ENCODE data around the gene NAGPA.

The NAGPA gene

DNA sequence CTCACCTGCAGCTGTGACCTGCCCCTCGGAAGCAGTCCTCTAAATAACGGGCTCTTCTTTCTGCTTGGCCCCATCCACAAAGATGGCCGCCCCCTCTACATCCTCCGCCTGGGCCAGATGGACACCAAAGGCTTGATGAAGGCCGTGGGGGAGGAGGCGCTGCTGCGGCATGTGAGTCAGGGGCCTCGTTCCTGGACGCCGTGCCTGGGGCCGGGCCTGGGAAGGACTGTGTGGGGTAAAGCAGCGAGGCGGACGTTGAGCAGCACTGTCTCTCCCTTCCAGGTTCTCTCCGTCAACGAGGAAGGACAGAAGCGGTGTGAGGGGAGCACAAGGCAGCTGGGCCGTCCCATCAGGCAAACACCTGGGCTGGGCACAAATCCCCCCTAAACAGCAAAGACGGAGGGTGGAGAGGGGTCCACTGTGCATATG, 33.1 kb downstream of the NAGPA start:
- no peak for DNase-seq

DNA sequence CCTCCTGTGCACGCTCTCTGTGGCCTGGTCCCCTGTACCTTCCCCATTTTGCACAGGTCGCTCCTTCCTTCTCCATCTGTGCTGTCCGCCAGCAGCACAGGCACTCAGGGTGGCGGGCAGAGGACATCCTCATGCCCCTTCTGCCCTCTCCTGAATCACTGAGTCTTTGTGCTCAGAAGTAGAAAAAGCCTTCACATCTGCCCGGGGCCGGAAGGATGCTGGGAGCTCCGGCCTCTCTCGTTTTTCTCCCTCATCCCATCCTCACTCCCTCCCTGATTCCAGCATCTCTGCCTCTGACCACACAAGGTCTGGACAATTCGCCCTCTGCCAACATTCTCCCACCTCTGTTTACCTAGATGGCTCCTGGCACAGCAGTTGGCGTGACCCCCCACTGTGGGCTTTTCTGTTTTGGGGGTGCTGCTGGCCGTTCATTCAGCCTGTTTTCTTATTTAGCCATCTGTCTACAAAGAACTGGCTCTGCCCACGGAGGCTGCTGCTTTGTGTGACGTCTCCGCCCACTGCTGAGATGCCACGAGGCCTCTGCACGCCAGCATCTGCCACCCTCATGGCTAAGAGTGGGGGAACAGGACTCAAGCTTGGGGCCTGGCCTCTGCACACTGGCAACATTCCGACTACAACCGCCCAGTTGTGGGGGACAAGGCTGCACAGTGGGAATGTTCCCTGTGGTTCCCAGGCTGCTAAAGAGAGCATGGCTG, 38.9 kb downstream of the NAGPA start:
- no peak for DNase-seq

DNA sequence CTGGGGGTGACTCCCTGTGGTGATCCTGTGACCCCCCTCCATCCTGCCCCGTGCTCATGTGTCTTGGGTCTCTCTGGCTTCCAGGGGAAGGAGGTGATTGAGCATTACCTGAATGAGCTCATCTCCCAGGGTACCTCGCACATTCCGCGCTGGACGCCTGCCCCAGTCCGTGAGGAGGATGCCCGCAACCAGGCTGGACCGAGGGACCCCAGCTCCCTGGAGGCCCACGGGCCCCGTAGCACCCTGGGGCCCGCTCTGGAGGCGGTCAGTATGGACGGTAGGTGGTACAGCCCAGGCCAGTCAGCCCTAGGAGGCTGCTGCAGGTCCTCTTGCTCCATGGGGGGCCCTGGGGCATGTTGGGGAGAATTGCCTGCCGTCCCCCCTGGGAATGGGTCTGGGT, 42.0 kb downstream of the NAGPA start:
- DNase-seq: no peak

DNA sequence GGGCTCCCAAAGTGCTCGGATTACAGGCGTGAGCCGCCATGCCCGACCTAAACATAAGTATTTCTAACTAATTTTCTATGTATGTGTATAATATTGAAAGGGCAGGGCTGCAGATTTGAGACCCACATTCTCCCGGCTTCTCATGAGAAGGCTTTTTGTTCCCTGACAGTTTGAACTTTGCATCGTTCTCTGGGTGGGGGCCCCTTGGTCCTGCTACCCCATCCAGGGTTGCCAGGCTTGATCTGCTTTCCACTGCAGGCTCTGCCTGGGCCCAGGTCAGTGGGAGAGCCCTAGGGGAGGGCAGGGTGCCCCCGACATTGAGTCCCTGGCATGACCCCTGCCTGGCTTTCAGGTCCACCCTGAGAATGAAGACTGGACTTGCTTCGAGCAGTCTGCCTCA, 43.3 kb downstream of the NAGPA start:
- DNase-seq: no peak

DNA sequence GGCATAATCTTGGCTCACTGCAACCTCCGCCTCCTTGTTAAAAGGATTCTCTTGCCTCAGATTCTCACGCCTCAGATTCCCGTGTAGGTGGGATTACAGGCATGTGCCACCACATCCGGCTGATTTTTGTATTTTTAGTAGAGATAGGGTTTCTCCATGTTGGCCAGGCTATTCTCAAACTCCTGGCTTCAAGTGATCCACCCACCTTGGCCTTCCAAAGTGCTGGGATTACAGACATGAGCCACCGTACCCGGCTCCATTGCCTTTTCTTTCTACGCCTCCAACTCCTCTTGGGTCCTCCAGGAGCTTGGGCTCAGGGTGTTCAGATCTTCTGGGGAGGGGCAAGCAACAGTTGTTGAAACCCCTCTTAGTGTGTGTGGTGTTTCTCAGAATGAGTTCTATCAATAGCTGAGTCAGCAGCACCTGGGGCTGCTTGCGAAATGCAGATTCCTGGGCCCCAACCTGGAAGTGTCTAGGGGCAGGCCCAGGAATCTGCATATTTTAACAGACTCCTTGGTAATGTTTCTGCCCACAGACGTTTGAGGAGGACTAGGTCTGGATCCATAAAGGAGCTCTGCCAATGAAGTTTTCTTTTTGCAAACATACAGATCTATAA, 44.2 kb downstream of the NAGPA start:
- DNase-seq: no peak

DNA sequence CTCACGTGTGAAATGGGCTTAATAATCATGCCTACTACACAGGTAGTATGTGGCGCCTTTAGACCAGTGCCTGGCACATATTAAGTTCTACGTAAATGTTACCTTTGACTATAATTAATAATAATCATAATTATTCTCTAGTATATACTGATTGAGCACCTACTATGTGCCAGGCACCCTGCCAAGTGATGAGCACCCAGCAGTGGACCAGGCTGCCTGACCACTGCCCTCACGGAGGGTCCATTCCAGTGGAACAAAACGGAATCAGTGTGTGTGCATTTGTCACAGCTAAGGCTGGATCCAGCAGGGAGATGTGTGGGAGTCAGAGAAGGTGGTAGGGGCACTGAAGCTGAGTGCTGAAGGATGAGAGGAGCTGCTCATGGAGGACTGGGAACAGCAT, 45.1 kb downstream of the NAGPA start:
- no peak for DNase-seq

DNA sequence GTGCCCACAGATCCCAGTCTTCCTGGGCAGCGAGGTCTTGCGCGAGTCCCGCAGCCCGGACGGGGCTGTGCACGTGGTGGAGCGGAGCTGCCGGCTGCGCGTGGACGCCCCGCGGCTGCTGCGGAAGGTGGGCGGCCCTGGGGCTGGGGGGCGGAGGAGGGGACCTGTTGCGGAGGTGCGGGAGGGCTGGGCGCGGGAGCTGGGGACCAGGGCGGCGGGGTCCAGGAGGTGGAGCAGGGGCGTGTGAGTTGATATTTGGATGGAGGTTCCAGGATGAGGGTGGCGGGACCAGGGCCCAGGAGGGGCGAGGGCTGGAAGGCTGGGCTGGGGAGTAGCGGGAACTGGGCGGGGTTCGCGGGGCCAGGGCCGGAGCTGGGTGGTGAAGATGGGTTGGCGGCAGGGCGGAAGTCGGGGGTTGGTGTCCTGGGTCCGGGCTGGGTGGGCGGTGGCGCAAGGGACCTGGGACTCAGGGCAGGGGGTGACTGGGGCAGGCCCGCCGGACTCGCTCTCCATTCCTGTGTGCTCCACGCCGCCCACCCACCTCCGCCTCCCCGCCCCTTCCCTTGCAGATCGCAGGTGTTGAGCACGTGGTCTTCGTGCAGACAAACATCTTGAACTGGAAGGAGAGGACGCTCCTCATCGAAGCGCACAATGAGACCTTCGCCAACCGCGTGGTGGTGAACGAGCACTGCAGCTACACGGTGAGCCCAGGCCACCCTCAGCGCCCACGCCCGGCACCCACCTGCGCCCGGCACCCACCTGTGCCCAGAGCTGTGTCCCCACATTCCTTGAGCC, 46.0 kb downstream of the NAGPA start:
- DNase-seq: no peak

DNA sequence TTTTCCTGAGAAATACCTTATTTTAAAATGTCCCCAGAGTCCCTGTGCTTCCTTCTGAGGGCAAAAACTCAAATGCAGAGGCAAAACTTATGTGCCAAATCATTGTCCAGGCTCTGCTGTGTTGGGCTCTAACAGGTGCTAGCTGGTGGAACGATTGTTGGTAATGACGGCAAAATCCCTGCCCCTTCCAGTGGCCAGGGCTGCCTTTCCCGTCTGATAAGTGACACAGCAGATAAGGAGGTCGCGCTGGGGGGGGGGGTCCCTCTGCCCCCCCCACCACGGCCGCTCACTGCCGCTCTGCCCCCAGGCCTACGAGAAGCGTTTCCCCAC, 46.5 kb downstream of the NAGPA start:
- DNase-seq: no peak

DNA sequence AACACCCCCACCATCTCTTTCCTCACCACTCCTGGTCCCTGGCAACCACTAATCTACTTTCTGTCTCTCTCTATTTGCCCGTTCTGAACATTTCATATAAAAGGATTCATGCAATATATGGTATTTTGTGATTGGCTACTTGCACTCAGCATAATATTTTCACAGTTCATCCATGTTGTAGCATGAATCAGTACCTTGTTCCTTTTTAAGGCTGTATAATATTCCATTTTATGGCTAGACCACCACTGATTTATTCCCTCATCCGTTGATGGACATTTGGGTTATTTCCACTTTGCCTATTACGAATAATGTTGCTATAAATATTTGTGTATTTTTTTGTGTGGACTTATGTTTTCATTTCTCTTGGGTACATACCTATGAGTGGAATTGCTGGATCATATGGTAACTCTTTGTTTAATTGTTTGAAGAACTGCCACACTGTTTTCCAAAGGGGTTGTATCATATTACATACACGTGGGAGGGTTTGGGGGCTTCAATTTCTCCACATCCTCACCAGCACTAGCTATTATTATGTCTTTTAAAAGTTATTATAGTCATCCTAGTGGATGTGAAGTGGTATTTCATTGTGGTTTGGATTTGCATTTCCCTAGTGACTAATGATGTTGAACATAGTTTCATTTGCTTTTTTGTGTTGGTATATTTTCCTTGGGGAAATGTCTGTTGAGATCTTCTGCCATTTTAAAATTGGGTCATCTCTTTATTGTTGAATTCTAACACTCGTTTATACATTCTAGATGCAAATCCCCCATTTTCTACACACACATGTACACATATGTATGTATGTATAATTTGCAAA, 49.4 kb downstream of the NAGPA start:
- no peak for DNase-seq

DNA sequence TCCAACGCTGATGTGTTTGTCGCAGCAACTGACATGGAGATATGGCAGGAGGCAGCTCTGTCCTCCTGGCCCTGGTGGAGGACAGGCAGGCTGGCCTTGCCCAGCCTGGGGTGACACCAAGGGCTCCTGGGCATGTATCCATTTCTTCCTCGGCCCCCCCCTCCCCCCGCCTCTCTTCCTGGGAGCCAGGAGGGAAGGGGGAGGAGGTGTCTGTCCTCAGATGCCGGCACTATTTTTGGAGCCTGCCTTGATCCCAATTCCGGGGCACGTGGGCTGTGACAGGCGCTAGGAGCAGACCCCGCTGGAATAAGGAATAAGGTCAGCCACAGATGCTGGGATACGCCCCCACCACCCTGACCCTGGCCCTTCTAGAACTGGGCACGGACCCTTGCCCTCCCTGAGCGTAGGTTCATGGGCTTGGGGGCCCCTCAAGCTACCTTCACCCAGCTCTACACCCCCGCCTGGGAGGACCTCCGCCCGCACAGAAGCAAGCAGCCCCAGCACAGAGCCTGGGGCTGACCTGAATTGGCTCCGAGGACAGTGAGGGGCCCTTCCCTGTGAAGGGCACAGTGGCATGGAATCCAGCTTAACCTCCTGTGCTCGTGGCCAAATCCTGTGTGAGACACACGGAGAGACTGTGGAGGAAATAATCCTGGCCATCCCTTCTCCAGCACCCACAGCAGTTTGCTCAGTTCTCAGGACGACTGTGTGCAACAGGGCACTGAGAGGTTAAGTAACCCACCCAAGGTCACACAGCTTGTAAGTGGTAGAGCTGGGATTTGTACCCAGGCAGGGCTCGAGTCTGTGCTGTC, 51.5 kb downstream of the NAGPA start:
- DNase-seq: no peak

DNA sequence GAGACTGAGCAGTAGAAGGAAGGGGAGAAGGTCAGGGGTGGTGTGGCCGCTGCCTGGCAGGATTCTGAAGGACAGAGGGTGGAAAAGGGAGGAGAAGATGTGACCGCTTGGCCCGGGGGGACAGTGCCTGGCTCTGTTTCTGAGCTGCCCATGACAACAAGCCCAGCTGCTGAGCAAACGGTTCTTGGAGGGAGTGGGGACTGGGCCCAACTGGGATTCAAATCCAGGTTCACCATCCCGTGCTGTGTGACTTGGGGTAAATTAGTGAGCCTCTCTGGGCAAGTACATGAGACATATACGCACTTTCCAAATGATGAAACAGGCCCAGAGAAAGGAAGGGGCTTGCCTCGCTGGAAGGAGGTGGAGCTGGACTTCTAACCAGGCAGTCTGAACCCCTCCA, 52.3 kb downstream of the NAGPA start:
- DNase-seq: no peak

DNA sequence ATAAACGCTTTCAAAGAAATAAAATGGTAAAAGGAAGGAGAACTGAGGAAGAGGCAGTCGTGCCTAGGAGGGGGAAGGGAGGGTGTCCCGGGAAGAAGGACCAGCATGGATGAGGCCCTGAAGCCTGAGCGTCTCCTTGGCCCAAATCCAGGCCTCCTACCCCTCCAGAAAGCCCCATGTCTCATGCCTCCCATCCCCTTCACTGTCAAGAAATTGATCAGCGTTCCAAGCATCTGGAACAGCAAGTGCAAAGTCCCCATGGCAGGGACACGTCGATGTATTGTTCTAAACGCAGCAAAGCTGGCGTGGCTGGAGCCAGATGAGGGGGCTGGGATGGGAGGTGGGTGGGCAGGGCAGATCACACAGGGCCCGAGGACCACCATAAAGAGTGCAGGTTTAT, 53.0 kb downstream of the NAGPA start:
- DNase-seq: no peak

DNA sequence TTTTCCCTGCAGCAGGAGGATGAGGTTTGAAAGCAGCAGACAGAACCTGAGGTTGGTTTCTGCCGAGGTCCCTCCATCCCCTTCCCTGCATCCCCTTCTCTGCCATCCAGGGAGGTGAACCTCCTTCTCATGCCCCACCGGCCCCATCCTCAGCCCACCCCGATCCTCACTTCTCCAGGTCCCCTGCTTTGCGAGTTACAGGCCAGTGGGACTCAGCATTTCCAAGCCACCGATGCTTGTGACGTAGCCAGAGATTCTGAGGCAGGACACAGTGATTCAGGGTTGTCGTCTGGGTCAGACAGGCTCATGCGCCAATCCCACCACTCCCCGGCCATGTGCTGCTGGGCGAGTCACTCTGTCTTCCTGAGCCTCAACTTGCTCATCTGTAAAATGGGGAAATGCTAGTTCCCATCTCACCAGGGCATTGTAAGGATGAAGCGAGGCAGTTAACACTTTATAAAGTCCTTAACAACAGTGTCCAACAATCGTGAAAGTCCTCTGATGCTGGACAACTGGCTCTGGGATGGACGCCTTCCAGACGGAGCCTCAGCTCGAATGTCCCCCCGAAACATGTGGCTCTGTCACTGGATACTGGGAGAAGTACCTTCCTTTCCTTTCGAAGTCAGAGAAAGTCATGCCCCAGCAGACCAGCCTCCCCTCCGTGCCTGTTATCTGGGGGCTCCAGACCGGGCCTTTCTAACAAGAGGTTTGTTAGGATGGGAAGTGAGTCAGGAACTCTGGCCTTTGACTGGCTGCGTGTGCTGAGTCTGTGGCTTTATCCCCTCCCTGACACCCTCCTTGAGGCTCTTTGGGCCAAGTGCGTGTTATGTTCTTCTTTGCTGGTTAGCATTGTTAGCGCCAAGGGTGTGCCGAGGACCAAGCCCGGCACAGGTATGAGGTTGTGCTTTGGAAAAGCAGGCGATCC, 53.7 kb downstream of the NAGPA start:
- DNase-seq: no peak

DNA sequence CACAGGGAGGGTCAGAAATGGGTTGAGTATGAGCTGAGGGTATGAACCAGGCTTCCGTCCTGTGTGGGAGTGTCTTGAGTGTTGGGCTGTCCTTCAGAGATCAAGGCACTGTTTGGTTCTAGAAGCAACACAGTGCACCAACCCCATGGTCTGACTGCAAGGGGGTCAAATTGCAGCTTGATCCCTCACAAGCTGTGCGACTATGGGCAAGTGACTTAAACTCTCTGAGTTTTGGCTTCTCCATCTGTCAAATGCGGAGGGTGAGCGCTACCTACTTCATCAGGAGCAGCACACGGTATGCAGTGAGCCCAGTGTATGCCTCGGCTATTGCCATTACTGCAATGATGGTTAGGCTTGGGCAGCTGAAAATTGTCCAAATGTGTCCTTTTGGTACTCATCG, 54.6 kb downstream of the NAGPA start:
- no peak for DNase-seq

DNA sequence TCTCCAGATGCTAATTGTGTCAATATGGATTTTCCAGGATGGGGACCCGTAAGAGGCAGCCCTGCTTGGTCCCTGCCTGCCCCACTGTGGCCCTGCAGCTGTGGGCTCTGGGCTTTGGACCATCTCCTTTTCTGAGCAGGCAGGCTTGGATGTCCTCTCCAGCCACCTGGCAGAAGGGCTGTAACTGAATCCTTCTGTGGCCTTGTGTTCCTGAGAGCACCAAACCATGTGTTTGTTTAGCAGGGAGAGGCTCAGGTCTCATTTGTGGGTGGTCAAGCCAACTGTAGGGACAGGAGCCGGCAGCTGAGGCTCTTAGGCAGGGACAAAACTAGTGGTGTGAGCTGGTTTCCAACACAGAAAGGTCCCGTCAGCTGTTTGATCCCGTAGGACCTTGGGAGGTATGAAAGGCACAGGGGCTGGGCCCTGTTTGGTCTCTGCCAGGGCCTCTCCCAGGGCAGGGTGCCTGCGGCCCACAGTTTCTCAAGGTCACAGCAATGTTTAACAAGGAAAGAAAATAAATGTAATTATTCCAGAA, 57.1 kb downstream of the NAGPA start:
- DNase-seq: no peak

DNA sequence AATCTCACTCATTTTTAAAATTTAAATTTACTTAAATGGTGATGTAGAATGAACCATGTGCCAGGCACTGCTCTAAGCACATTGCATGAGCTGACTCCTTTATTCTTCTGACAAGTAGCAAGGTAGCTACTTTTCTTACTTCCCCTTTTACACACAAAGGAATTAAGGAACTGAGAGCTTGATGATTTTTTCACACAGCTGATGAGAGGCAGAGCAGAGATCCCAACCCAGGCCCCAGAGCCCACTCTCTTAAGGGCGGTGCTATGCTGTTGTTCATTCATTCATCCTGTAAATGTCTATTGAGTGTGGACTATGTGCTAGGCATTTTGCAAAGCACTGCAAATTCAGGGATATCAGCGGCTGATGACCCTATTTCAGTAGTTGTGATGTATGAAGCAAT, 57.7 kb downstream of the NAGPA start:
- DNase-seq: no peak
